COR-L47 (cell line): Measurements from ENCODE around the gene ADGRV1.

Experiments used
- DNase-seq: peaks from one replicate; lab custom pipeline; 2025; lab: John Stamatoyannopoulos, UW

Gene ADGRV1

DNA sequence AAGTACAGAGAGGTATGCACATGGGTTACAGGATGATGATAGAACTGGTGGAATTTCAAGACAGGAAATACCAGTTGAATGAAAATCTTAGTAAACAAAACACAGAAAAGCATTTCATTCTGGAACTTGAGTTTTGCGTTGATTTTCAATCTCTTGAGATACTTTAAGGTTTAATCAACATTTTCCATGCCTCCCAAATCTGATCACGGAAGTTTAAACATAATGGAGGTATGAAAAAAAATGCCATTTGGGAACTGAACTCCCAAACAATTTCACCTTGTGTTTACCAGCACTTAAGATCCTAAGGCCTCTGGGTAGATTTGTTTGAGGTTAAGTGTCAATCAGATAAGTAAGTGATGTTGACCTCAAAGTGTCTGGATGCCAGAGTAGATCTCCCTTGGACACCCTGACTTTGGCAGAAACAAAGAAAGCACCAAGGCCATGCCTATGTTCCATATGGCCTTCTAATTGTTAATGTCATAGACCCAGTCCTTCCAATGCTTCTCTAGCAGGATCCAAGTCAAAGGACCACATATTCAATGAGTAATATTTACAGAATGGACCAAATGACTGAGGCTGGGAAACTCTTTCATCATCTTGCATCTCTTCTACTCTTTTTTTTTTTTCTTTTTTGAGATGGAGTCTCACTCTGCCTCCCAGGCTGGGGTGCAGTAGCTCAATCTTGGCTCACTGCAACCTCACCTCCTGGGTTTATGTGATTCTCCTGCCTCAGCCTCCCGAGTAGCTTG, 607.6 kb downstream of the ADGRV1 start:
- no peak for DNase-seq

DNA sequence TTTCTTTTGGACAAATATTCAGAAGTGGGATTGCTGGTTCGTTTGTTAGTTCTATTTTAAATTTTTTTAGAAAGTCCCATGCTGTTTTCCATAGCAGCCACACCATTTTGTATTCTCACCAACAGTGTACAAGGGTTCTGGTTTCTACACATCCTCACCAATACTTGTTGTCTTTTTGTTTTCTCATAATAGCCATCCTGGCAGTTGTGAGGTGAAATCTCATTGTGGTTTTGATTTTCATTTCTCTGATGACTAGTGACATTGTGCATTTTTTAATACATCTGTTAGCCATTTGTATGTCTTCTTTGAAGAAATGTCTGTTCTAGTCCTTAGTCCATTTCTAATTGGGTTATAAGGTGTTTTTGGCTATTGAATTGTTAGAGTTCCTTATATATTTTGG, 610.3 kb downstream of the ADGRV1 start:
- DNase-seq: no peak

DNA sequence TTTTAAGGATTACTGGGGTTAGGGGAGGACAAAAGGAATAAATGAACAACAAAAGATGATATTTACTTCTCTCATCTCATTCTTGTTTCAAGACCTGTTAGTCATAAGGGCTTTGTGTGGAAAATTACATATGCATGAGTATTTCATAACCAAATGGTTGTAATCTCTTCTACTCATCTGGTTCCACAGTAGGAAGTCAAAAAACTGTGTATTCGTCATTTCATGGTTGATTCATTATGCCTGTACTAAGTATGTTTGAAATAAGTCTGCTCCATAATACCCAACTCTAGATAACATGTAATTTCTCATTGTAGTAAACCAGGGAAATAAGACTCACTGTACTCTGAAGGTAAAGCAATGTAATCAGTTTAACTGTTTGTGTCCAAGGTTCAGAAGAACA, 611.7 kb downstream of the ADGRV1 start:
- DNase-seq: no peak

DNA sequence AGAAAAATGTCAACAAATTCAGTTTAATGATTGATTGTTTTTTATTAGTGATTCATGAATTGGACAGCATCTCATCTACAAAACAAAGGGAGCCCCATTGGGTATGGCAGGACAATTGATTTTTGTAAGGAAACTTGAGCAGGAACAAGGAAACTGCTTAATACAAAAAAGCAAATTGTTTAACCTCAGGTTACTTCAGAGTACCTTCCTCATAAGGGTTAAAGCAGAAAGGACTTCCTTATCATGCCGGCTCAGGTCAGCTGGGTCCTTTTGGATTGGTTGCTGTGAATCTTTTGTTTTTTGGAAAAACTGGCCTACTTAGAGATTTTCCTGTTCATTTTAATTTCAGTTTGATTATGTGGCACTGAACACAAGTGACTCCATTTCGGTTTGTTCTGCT, 612.7 kb downstream of the ADGRV1 start:
- no peak for DNase-seq

DNA sequence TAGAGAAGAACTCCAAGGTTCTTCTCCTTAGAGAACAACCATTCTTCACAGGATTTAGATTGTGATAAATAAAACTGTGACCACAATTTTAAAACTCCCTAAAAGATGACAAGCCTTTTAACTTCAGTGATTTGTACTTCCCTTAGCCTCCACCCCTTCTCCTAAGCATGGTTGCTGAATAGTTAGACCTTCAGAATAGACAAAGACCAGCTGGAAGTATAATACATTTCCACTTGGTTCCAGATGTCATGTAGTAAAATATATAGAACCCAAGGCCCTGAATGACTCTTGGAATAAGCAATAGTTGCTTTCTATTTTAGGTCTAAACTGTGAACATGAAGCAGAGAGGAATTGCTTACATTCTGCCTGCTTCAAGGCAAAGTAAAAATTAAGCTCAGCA, 615.8 kb downstream of the ADGRV1 start:
- DNase-seq: no peak

DNA sequence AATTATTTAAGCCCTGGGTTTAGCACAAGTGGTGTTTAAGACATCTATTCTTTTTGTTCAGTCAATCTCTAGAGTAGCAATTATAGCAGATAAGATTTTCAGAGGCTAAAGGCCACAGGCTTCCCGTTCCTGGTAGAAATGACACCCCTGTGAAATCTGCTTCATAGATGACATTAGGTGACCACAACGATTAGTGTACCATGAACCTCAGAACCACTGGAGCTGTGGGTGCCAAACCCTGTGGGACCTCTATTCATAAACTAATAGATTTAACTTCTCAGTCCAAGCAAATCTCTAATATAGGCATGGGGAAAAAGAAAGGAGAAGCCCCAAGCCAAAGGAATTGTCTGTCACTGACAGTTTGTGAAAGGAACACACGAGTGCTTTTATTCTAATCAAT, 617.1 kb downstream of the ADGRV1 start:
- no peak for DNase-seq

DNA sequence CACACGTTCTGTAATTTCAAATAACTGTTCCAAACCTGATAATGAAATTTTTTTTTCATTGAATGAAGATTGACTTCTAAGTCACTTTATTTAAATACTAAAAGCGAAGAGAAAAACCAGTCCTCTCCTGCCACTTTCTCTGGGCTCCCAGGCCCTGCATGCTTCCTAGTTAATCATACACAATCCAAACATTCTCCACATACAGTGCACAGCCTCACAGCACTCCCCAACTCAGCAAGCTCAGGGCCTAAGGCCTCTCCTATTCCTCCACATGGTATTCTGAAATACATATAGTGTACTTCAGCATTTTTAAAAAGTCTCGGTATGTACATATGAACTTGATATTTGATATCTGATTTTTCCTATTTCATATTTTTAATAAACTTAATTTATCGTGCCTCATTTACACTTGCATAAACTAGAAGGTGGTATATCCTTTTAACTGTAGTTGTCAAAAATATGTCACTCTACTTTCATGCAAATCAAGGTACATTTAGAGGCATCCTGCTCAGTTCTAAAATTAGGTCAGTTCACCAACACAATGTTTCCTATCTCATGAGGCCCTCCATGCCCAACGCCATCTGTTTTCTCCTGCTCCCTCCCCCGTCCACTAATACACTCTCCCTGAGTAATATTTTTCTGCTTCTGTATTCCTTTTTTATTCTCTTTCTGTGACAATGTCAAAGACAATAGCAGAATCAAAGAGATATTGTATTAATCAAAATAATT, 617.9 kb downstream of the ADGRV1 start:
- DNase-seq: no peak

DNA sequence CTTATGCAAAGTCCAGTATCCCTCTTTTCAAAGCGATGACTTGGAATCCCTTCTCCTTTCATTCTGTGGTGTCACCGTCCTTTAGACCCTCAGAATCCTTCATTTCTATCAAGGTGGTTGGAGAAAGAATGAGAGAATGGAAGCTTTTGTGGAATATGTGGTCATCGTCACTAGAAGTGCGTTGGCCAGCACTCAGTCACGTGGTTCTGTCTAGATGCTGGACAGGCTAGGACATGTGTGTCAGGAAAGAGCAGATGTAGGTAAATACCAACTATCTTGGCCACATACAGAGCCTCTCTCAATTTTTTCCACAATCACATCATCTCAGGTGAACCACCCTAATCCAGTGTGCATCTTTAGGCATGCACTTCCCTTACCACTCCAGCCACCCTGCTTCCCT, 618.5 kb downstream of the ADGRV1 start:
- no peak for DNase-seq

DNA sequence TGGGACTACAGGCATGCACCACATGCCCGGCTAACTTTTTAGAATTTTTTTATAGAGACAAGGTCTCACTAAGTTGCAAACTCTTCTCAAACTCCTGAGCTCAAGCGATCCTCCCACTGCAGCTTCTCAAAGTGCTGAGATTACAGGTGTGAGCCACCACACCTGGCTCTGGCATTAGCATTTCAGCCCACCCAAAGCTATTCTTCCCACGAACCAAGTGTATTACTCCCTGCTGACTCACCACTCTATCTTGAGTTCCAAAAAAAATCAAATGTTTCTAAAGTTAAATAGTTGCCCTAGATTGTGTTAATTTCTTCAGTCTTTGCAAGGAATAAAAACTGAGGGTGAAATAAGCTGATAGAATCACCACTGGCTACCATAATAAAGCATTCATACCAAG, 619.0 kb downstream of the ADGRV1 start:
- no peak for DNase-seq

DNA sequence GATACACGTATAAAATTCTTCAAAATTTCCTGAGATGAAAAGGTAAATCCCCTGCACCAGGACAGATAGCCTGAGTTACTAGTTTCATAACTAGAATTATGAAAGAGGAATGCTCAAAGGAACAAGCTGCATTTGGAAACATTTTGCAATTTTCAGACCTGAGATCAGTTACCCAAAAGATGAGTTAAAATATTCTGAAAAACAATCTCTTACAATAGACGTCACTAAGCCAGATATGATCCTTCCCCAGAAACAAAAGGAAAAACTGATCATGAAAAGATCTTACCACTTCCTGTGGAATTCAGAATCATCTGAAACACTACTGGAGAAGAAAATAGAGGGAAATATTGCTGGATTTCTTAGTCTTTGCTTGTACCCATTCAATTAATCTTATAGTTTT, 619.9 kb downstream of the ADGRV1 start:
- DNase-seq: no peak

DNA sequence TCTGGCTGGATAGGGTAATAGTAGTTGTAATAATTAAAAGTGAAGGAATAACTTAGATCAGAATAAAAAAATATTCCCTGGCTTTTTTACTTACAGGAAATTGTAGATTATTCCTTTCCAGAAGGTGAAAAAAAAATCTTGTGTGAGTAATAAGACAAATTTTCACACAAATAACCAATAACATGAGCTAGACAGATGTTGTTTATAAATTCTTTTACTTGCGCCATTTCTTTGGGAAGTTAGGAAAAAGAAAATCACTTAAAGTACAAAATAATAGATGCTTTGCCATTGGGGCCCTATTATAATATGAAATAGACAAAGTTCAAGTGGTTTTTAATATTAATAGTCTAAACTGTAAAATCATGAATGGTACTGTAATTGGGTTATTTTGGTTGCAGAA, 620.4 kb downstream of the ADGRV1 start:
- DNase-seq: no peak

DNA sequence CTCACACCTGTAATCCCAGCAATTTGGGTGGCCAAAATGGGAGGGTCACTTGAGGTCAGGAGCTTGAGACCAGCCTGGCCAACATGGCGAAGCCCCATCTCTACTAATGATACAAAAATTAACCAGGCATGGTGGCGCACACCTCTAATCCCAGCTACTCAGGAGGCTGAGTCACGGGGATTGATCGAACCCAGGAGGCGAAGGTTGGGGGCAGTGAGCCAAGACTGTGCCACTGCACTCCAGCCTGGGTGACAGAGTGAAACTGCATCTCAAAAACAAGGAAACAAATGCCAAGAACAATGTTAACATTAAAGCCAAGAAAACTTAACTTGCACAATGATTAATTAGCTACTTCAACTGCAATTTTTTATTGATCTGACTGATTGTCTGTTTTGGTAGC, 621.9 kb downstream of the ADGRV1 start:
- DNase-seq: no peak

DNA sequence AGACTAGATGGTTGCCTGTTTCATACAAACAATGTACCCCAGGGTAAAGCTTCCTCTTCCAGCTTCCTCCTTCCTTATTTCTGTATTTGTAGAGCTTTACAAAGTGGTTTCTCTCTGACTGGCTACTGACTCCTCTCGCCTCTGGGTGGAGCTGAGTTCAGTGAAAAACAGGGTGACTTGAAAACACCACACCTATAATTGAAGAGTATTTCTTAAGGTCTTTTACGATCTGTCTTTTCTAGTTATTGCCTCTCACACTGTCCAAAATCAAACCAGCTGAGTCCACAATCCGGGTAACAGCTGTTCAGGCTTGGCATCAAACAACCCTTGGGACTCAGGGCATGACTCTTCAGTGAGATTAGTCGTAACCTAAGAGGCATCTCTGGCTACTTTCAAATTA, 624.2 kb downstream of the ADGRV1 start:
- DNase-seq: no peak

DNA sequence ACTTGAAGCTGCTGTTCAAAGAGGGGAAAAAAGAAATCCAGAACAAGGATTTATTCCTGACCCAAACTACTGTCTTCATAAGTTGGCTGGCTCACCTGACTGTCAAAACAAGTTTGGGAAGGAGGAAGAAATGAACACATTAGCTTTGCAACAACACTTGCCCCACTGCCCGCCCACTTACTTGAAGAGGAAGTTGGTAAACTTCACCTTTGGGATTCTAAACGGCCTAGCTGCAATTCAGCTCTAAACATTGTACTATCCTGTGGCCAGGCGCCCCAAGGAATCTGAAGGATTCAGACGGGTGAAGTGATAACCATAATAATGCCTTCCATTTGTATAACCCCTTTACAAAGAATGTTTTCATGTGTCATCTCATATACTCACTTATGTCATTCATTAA, 625.1 kb downstream of the ADGRV1 start:
- DNase-seq: no peak

DNA sequence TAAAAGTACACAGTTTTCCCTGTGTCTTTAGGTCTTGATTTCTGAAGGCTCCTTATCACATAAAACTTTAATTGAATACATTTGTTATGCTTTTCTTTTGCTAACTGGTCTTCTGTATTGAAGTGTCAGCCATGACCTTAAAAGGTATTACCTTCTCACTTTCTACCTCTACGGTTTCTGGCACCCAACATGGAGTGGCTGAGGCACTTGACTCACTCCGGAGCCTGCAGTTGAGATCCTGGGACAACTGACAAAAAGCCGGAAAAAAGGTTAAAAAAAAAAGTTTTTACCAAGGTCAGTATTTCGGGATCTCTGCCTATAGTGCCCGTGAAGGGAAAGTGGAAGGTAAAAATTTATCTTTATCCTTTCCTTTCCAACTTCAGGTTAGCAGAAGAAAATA, 627.5 kb downstream of the ADGRV1 start:
- no peak for DNase-seq

DNA sequence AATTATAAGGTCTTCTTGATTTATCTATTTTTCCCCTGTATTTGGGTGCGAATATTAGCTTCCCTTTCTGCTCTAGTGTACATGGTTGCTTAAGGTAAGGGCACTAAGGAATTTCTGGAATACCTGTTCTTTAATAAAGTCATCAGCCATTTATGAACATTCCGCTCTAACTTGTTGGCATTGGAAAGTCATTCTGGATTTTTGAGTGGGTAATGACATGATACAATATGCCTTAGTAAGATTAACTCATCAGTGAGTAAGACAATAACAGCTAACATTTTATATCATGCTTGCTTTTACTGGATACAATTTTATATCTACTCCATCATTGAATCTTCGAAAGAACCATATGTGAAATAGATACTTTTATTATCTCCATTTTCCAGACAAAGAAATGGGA, 628.4 kb downstream of the ADGRV1 start:
- no peak for DNase-seq

DNA sequence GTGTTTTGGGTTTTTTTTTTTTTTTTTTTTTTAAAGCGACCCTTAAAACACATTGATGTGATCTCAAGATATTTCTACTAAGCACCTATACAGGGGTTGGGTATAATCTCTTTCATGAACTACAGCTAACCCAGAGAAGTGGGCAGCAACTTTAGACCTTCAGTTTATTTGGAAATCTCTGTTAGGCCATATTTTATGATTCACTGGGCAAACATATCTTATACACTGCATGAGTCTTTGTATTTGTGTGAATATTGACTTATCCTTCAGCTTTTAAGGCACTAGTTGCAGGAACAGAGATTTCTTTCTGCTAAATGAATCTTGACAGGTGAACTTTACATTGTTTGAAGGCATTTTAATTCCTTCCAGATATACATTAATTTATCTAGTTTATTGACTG, 630.2 kb downstream of the ADGRV1 start:
- DNase-seq: no peak

DNA sequence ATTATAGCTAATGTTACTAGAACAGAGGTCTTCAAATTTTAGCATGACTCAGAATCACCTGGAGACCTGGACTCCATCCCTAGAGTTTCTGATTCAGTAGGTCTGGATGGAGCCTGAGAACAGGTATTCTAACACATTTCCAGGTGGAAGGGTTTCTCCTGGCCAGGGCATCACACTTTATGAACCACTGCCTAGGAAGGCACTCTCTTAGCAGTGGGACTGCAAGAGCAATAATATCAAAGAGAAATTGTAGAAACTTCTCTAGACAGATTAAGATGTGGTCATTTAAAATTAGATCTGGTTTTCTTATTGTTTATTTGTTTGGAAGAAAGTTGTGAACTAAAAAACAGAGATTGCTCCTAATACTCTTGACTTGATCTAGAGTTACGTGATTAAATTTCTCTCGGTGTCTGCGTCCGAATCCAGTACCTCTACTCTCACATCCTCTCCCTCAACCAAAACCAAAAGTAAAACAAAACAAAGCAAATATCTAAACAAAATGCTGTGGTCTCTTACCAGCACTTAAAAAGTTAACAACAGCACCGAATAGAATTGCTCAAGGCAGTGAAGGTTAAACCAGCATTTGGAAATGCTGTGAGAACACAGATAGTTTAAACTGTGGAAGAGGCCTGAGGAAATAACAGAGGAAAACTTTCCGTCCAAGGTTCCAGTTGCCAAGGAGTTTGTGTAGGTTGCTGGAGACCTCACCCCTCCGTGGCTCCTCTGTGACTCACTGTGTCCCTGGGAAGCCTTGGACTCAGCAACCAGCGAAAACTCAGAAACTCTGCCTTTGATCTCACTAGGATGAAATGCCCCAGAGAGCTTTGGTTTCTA, 631.1 kb downstream of the ADGRV1 start:
- no peak for DNase-seq

DNA sequence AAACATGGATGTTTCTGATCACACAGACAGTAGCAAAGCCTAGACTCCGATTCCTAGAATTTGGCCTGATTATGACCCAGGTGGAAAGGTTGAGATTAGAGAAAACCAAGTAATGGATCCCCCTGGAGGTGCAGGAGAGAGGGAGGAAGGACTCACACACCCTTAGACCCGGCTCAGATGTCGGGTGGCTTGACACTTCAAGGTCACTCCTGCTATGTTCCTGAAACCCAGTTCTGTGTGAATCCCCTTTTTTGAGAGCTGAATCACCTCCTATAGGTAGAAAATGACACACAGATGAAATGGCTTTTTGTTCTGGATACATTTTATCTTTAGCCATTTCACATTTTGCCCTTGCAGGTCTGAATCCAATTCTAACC, 631.7 kb downstream of the ADGRV1 start:
- no peak for DNase-seq

DNA sequence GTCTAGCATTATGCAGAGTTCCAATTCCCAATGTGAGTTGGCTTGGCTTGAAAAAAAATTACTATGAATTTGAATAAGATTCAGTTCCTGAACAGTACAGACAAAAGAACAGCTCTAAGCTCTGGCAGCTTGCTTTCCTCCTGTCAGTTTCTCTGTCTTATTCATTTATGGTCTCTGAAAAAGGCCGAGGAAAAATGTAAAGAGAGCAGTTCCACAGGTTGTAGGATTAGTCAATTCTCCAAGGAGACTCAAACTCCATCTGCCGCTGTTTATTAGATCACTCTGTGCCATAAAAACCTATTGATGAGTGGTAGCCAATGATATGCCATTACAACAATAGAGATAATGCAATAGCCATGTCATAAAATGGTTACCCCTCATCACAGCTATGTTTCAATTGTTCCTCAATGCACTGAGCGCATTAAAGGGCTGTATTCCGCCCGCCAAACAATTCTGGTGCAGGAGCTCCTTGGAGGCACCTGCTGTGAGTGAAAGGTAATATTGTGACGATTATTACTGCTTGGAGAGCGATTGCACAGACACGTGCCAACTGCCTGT, 636.3 kb downstream of the ADGRV1 start:
- DNase-seq: peak; percentile 51

DNA sequence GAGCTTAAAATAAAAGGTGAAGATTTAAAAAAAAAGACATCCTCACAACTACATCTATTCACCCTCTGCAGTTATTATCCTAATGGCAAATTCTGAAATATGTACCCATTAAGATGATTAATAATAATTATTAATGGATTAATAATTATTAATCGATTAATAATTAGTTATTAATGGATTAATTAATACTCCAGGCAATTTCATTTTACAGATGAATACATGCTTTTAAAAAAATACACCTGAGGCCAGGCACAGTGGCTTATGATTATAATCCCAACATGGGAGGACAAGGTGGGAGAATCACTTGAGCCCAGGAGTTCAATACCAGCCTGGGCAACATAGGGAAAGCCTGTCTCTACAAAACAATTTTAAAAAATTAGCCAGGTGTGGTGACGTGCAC, 642.1 kb downstream of the ADGRV1 start:
- no peak for DNase-seq

DNA sequence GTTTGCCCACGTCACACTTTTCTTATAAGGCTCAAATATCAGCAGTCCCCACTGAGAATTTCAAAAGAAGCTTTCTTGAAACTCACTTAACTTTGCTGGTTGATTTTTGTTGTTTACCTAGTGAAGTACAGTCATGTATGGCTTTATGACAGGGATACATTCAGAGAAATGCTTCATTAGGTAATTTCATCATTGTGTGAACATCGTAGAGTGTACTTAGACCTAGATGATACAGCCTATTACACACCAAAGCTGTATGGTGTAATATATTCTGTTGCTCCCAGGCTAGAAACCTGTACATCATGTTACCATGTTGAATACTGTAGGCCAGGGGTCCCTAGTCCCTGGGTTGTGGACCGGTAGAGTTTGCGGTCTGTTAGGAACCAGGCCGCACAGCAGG, 647.5 kb downstream of the ADGRV1 start:
- no peak for DNase-seq

DNA sequence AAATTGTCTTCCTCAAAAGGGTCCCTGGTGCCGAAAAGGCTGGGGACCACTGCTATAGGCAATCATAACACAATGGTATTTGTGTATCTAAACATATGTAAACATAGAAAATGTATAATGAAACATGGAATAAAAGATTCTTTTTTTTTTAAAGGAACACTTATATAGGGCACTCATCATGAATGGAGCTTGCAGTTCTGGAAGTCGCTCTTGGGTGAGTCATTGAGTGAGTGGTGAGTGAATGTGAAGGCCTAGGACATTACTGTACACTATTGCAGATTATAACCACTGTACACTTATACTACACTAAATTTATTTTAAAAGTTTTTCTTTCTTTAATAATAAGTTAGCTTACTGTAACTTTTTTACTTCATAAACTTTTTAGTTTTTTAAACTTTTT, 648.1 kb downstream of the ADGRV1 start:
- no peak for DNase-seq
